AG20443 (cell line): Measurements from ENCODE around the gene ASPRV1.
"Not testable (repeated sequence)": the region's sequence is repeated elsewhere in the genome, so short reads cannot be mapped to it uniquely, and the experiment has no call there.

ENCODE experiments used
- DNase-seq: peaks from one replicate; pipeline ENCODE4 v3.0.0; 2012; ENCODE audit warnings: low spot score, mixed read lengths

ASPRV1 gene

DNA sequence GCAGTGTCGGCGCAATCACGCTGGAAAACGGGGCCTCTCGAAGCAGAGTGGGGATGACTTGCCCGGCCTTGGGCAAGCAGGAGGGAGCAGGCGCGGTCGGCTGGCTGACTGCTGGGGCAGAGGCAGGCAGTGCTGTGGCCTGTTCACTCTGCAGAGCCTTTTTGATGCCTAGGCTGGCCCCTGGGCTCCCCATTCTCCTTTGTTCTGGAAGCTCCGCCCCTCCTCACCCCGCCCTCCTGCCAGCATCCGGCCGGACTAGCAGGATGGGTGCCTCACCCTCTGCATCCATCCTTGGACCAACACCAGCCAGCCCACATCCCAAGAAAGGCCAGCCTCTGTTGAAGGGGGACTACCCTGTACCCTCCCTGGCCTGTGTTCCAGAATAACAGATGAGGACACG is at the start of gene ASPRV1:
TSS of gene ASPRV1 (minus strand) at position 136 of the 400 bp plus-strand sequence. CDS start 195 bp downstream, outside the sequence.
- no peak for DNase-seq

GRCh38 chr2:70010576-70011111 is 49.2 kb upstream of the ASPRV1 start:
- no peak for DNase-seq

DNA sequence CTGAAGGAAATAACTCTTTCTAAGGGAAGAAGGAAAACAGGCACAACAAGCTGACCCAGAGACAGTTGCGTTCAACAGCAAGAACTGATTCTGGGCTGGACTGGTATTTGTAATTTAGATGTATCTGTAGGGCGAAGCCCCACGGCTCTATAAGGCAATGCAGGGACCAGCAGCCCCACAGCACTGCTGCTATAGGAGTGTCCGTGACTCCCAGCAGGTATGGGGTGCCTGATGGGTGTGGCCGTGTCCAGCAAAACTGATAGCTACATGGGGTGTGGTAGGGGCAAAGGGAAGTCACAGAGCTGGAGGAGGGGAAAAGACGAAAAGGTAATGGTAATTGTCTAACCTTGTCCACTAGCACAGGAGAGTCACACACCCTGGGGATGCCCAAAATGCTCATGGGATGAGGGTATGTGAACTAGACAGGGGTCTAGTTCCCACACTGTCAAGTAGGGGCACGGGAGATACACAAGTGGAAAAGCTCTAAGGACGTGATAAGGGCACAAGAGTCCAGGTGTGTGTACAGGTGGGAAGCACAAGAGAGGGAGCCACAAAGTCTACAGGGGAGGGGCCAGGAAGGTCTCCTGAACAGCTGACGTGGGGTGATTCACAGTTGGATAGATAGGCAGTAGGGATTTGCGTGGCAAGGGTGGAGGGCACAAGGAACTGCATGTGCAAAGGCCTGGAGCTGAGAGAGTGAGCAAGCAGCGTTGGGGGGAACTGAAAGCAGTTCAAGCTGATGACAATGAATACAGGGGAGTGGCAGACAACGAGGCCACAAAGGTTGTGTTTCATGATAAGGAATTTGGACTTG is 48.5 kb upstream of the ASPRV1 start:
- no peak for DNase-seq

- DNase-seq = no peak
These were observed 46.9 kb upstream of the ASPRV1 start for GRCh38 chr2:70008290-70008689.

- no peak for DNase-seq
These were observed 45.7 kb upstream of the ASPRV1 start for GRCh38 chr2:70007151-70007550.

DNA sequence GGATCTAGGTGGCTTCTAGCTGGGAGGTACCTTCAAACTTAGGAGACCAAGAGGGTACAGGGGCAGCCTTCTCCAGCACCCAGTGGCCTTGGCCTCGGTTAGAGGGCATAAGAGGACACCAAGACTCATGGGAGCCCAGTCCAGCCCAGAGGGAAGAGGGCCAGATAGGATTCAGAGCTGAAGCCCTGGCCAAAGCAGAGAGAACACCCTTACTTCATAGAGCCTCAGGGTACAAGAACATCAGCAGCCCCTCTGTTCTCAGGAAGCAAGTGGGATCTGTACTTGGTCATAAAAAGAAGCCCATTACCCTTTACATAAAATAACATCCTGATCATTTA is 45.0 kb upstream of the ASPRV1 start:
- no peak for DNase-seq

DNA sequence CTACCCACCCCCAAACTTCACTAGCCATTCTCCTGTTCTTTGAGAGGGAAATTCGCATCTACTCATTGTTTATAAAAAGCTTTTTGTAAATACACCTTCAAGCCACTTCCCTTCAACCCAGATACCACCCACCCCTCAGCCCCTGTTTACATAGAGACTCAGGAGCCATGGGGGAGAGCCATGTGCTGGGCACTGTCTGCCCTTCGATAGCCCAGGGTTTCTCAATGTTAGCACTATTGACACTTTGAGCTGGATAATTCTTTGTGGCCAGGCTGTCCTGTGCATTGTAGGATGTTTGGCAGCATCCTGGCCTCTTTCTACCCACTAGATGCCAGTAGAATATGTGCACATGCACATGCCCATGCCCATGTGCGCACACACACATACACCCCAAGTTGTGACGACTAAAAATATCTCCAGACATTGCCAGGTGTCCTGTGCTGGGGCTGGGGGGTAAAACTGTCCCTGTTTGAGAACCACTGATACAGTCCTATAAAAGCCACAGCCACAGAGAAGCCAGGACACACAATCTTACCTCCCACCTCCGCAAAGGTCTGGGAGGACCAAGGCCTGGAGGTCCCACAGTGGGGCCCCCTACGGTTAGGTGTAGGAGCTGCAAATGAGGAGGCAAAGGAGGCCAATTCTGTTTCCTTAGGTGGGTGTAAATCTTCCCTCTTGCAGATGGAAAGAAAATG is 44.5 kb upstream of the ASPRV1 start:
- no peak for DNase-seq

DNA sequence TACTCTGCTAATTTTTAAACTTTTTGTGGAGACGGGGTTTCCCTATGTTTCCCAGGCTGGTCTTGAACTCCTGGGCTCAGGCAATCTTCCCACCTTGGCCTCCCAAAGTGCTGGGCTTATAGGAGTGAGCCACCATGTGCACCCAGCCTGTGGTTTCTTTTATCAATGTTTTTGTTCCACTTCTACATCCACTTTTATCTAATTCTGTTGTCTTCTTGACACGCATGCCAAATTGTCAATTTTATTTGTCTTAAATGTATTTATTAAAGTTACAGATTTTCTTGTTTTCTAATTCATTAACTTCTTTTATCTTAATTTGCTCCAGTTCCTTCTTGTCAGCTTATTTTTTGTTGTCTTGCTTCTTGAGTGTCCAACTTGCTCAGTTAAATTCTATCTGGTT is 43.8 kb upstream of the ASPRV1 start:
- DNase-seq = no peak

GRCh38 chr2:70003093-70003830 is 41.8 kb upstream of the ASPRV1 start:
- no peak for DNase-seq

DNA sequence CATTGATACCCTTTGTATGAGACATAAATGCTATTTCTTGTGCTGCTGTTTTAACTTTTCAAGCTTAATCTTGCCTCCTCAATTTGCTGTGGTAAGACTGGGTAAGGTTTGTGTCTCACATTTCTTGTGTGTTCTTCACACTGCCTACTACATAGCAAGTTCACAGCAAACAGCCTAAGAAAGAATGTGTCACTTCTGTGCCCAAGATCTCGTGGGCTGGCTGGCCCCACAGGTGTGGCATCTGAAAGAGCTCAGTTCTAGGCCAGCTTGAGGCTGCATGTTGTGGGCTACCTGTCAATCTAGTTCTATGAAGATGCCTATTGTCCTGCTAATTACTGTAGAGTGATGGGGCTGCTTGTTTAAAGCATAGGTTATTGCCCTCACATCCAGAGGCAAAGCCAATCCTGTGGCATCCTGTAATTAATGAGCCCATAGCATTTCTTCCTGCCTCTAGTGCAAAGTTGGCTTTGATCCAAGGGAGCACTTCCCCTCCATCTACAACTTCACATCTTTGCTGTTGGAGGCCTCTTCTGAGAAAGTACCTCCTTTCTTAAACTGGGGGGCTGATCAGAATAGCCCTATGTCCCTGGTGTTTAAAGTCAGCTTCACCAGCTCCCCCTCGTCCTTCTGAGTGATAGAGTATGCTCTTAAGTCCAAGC is 40.9 kb upstream of the ASPRV1 start:
- DNase-seq = no peak

- not testable (repeated sequence) for DNase-seq
These were observed 39.1 kb upstream of the ASPRV1 start for GRCh38 chr2:70000529-70000928.

DNA sequence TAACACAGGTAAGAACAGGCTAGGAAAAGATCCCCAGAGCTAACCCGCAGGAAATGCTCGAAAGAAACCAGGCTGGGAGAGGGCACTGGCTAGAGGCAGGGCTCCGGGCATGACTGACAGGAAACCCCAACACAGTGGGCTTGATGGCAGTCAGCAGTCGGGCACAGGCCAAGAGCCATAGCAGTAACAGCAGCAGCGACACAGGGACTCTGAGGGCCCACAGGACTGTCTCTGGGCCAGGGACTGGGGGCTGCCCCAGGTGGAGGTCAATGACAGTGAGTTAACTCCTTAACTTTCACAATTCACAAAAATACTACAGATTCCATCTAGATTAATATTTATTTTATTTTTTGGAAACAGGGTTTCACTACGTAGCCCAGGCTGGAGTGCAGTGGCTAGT is 37.3 kb upstream of the ASPRV1 start:
- no peak for DNase-seq

DNA sequence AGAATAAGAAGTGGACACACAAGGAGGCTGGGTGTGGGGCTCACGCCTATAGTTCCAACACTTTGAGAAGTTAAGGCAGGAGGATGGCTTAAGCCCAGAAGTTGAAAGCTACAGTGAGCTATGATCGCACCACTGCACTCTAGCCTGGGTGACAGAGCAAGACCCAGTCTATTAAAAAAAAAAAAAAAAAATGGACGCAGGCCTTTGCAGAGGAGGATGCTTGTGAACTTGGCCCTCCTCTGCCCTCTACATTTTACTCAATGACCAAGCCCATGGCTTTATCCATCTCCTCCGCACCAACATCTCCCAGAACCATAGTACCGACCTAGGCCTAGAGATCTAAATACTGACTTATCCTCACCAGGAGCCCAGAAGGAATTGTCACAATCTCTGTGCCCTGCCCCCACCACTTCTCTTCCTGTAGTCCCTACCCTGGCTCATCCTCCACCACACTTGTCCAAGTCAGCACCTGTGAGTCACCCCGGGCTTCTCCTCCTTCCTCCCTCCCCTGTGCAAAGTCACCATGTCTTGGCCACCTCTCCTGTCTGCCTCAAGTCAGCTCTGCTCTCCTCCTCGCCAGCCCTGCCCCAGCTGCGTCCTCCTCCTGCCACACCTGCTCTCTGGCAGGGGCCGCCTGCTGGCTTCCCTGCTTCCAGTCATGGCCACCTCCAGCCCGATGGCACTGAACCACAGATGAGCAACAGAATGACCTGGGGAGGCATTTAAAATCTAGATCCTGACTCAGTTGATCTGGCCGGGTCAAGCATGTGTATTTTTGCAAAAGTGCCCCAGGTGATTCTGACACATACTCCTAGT is 35.8 kb upstream of the ASPRV1 start:
- peak; percentile 72 for DNase-seq

DNA sequence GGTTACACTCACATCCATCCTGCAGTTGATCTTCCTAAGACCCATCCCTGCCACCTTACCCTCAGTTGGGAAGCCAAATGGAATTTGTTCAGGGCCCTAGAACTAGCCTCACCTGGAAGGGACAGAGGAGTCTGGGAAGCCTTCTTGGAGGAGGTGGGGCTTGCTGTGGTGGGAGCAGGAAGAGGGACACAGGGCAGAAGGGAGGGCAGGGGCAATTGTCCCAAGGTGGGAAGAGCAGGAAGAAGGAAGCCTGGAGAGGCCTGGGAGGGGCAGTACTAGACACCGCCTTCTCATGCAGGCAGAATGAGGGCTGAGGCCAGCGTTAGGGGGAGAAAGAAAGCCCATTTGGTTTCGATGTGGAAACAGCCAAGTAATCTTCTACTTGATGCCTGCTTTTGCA is 34.1 kb upstream of the ASPRV1 start:
- DNase-seq = no peak

DNA sequence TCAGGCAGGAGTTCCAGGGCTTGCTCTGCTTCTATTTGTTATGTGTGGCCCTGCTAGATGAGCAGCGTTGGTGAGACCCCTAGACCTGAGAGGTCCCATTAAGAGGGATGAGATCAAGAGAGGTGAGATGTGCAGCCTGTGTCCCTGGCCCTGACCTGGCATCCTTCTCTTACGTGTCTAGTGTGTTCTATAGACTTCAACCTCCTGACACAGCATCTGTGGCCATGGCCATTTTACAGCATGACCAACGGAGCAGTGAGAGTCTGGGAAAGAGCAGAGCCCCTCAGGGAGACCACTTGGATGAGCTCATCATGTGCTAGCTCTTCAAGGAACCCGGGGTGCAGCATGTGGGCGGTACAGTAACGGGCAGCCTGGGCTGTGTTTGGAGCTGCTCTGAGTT is 32.7 kb upstream of the ASPRV1 start:
- no peak for DNase-seq

- DNase-seq = no peak
These were observed 32.3 kb upstream of the ASPRV1 start for GRCh38 chr2:69993708-69994107.

DNA sequence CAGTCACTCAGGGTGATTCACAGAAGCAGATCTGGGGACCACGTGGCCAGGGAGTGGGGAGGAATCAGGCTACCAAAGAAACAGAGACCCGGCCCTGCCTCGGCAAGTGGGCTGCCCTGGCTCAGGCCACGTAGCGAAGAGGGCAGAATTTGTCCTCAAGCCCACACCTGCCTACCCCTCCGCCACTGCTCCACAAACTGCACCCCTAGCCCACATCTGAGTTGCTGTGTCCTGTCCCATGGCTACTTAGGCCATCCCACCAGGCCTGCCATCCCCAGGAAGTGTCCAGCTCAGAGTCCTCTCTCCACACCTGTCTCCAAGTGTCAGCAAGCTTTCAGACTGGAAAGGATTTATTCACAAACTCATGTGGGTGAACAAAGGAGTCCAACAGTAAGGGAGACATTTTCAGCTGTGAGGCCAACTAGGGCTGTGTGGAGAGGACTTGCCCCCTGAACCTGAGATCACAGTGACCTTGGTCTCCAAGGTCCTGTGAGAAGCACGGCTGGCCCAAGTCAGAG is 31.7 kb upstream of the ASPRV1 start:
- no peak for DNase-seq

DNA sequence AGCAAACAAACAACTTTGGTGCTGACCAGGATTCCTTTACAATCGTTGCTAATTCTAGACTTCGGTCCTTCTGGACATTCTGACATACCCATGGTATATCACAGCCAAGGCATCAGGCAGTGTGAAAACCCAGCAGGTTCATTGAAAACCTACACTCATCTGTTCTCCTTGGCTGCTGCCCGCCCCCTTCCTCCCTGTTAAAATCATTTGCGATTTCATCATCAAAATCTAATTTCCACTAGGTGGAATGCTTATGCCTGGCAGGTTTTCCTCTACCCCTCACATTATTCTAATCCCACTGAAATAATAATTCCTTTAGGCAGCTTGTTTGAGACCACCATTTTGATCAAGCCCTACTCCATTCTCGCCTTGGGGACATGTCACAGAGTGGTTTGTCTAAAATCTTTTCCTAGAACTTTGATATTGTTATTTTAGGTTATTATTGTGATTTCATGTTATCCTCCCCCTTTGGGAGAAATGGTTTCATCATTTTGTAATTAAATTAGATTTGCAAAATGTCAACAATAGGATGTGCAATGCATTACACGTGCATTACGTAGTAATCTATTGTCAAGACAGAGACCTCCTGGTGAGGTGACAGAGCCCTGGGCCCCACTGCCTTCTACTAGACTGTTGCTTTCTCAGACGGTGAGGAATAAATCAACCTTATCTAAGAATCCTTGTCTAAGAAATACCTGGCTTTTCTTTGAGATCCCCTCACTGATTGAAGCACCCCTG is 31.0 kb upstream of the ASPRV1 start:
- no peak for DNase-seq

- DNase-seq = no peak
These were observed 28.1 kb upstream of the ASPRV1 start for GRCh38 chr2:69989441-69990105.

GRCh38 chr2:69989009-69989408 is 27.6 kb upstream of the ASPRV1 start:
- DNase-seq = no peak
